ENCODE measurements around the gene KHNYN. TPM values are rescaled to one million over a fixed set of nuclear protein-coding genes. Genes with fewer than 3 reads are reported as not detected.

The KHNYN gene
- total RNA-seq, 2 experiments from 2014 or later = 50.8 to 57.5 TPM

DNA sequence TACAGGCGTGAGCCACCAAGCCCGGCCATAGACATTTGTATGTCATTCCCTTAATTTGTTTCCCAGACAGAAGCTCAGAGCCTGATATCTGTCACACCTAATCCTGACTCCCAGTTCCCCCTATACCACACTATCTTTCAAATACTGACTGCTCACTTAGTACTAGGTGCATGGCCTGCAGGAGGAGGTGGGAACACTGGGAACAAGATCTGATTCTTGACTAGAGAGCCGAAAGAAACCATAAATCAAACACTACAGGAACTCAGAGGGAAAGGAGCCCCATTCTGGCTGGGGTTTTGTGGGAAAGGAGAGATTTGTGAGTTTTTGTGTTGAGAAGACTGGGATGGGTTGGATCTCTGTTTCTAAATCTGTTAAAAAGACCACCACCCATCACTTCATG is 4.9 kb downstream of the KHNYN start:
- H4K20me1 ChIP-seq (ENCODE audit: insufficient read depth, low read length) = no peaks in the 10 kb centered on the region
- H3K36me3 ChIP-seq (ENCODE audit: insufficient read depth, low read length) = peaks cover 48% of the 10 kb centered on the region
- H3K4me3 ChIP-seq (ENCODE audit: low read depth, low read length, poor library complexity, severe bottlenecking) = no peak overlapping the region
- no peak overlapping the region for H3K27ac ChIP-seq (ENCODE audit: low read depth, low read length, poor library complexity, severe bottlenecking)
- intact Hi-C loops (cut with micrococcal nuclease; ENCODE audit: unreplicated experiment) = no loop called here
- DNase-seq (ENCODE audit: low spot score) = no peak
- ChIA-PET CTCF (ENCODE audit: unreplicated experiment) (no interaction called here), POLR2A (interaction anchor here (1.0 to 1.2 kb wide), 2 partner anchors 95 to 133 kb away, joined by 3 to 5 read pairs; partner anchors contain the start of gene RIPK3)
- BruUV-seq (replicated peaks) = no TSS peak
- TF ChIP-seq CTCF (conservative IDR thresholded peaks at IDR 0.05; ENCODE audit: low read length) (no peak), EZH2phosphoT487 (IDR thresholded peaks at IDR 0.05; ENCODE audit: borderline replicate concordance, low read depth, low read length) (no peak)
- no peak overlapping the region for H2AFZ ChIP-seq (ENCODE audit: low read length)
- peaks cover 49% of the 10 kb centered on the region for H3K4me1 ChIP-seq (ENCODE audit: insufficient read depth, low read length, poor library complexity, severe bottlenecking)
- H3K9me3 ChIP-seq (ENCODE audit: low read length) = no peaks in the 10 kb centered on the region
- H3K9me2 ChIP-seq (ENCODE audit: insufficient read depth, low read length) = no peaks in the 10 kb centered on the region
- peaks cover 5% of the 10 kb centered on the region; the same call in 1 of the 2 replicates for H3K79me2 ChIP-seq (ENCODE audit: insufficient read depth, low read depth, low read length)
- no peak overlapping the region for H3K4me2 ChIP-seq (ENCODE audit: low read length)

GRCh38 chr14:24435192-24435810 is 5.5 kb downstream of the KHNYN start:
- Histone ChIP-seq H3K79me2 (ENCODE audit: insufficient read depth, low read depth, low read length) (peaks cover 5% of the 10 kb centered on the region; the same call in 1 of the 2 replicates), H3K4me2 (ENCODE audit: low read length) (no peak overlapping the region), H3K36me3 (ENCODE audit: insufficient read depth, low read length) (peaks cover 54% of the 10 kb centered on the region), H2AFZ (ENCODE audit: low read length) (no peak overlapping the region), H3K27ac (ENCODE audit: low read depth, low read length, poor library complexity, severe bottlenecking) (no peak overlapping the region), H3K4me3 (ENCODE audit: low read depth, low read length, poor library complexity, severe bottlenecking) (no peak overlapping the region), H4K20me1 (ENCODE audit: insufficient read depth, low read length) (no peaks in the 10 kb centered on the region), H3K9me2 (ENCODE audit: insufficient read depth, low read length) (no peaks in the 10 kb centered on the region), H3K9me3 (ENCODE audit: low read length) (no peaks in the 10 kb centered on the region), H3K4me1 (ENCODE audit: insufficient read depth, low read length, poor library complexity, severe bottlenecking) (peaks cover 51% of the 10 kb centered on the region)
- ChIA-PET CTCF (ENCODE audit: unreplicated experiment) (interaction anchor here (1.3 to 3.0 kb wide), 2 partner anchors 69 to 74 kb away, joined by 12 to 14 read pairs; no protein-coding TSS in a partner anchor), POLR2A (interaction anchor here (1.2 to 1.5 kb wide), 2 partner anchors 69 to 95 kb away, joined by 3 to 11 read pairs; partner anchors contain the start of gene RIPK3)
- BruUV-seq (replicated peaks) = no TSS peak
- no peak for DNase-seq (ENCODE audit: low spot score)
- no peak for TF ChIP-seq EZH2phosphoT487 (IDR thresholded peaks at IDR 0.05; ENCODE audit: borderline replicate concordance, low read depth, low read length)
- TF ChIP-seq CTCF (conservative IDR thresholded peaks at IDR 0.05; ENCODE audit: low read length) = no peak
- intact Hi-C loops (cut with micrococcal nuclease; ENCODE audit: unreplicated experiment) = no loop called here

DNA sequence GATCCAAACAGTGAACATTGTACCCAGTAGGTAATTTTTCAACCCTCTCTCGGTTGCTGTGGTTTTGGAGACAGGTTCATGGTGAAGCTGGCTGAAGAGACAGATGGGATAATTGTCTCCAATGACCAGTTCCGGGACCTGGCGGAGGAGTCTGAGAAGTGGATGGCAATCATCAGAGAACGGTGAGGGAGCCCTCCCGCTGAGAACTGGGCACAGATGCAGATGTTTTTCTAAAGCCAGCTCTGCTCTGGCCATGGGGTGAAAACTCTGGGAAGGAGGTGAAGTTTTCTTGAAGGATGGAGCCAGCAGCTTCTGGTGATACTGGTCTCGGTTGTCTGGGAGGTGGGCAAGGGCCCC is 6.2 kb downstream of the KHNYN start:
- Histone ChIP-seq H3K4me1 (ENCODE audit: insufficient read depth, low read length, poor library complexity, severe bottlenecking) (peaks cover 55% of the 10 kb centered on the region), H3K9me2 (ENCODE audit: insufficient read depth, low read length) (no peaks in the 10 kb centered on the region), H4K20me1 (ENCODE audit: insufficient read depth, low read length) (no peaks in the 10 kb centered on the region), H3K79me2 (ENCODE audit: insufficient read depth, low read depth, low read length) (peaks cover 6% of the 10 kb centered on the region; the same call in 1 of the 2 replicates), H2AFZ (ENCODE audit: low read length) (no peak overlapping the region), H3K36me3 (ENCODE audit: insufficient read depth, low read length) (peaks cover 61% of the 10 kb centered on the region), H3K27ac (ENCODE audit: low read depth, low read length, poor library complexity, severe bottlenecking) (peak overlapping the region; percentile 80), H3K9me3 (ENCODE audit: low read length) (no peaks in the 10 kb centered on the region), H3K4me2 (ENCODE audit: low read length) (peak overlapping the region; percentile 63), H3K4me3 (ENCODE audit: low read depth, low read length, poor library complexity, severe bottlenecking) (no peak overlapping the region)
- intact Hi-C loops (cut with micrococcal nuclease; ENCODE audit: unreplicated experiment) = loop anchor here (1.0 kb wide), 2 partner anchors 71 to 103 kb away; no protein-coding TSS in a partner anchor
- no TSS peak for BruUV-seq (replicated peaks)
- POLR2A ChIA-PET = interaction anchor here (1.5 kb wide), 1 partner anchor 70 kb away, joined by 11 read pairs; no protein-coding TSS in a partner anchor
- DNase-seq (ENCODE audit: low spot score) = no peak
- CTCF ChIA-PET (ENCODE audit: unreplicated experiment) = interaction anchor here (1.3 to 3.0 kb wide), 3 partner anchors 70 to 103 kb away, joined by 12 to 16 read pairs (median 14); no protein-coding TSS in a partner anchor
- TF ChIP-seq CTCF (conservative IDR thresholded peaks at IDR 0.05; ENCODE audit: low read length) = no peak
- TF ChIP-seq EZH2phosphoT487 (IDR thresholded peaks at IDR 0.05; ENCODE audit: borderline replicate concordance, low read depth, low read length) = no peak
